ENCODE data around the gene HAO2.
"Not testable (repeated sequence)": the region's sequence is repeated elsewhere in the genome, so short reads cannot be mapped to it uniquely, and the experiment has no call there.

Gene HAO2

DNA sequence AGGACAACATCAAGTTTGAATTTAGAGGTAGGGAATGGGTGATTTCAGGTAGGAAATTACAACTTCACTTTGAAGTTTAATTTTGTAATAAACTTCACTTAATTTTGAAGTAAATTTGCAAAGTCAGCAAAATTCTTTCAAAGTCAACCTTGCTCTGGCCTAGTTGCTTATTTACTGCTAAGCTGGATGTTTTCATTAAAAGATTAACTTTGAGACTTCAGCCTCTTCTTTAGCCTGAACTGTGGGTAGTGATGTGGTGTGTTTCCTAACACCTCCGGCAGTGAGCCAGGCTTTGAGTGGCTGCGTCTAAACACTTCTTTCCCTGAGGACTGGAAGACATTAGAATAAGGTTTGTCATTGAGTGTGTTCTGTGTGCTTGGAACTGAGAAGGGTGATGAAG is at the start of gene HAO2:
Gene HAO2 (plus strand): TSS at position 232 of the 400 bp plus-strand sequence. CDS start 12,301 bp downstream, outside the sequence.
- no peak for DNase-seq (ENCODE audit: low read depth, low spot score)

DNA sequence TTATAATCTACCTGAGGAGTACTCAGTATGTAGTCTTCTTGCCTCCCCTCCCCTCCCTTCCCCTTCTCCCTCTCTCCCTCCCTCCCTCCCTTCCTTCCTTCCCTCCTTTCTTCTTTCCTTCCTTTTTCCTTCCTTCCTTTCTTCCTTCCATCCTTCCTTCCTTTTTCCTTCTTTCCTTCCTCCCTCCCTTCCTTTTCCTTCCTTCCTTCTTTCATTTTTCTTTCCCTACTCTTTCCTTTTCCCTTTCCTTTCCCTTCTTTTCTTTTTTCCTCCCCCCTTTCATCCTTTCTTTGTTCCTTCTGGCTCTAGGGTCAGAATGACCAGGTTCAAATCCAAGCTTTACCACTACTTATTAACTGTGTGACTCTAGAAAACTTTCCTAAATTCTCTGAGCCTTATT is 48.5 kb upstream of the HAO2 start:
- DNase-seq (ENCODE audit: low read depth, low spot score), result no peak

DNA sequence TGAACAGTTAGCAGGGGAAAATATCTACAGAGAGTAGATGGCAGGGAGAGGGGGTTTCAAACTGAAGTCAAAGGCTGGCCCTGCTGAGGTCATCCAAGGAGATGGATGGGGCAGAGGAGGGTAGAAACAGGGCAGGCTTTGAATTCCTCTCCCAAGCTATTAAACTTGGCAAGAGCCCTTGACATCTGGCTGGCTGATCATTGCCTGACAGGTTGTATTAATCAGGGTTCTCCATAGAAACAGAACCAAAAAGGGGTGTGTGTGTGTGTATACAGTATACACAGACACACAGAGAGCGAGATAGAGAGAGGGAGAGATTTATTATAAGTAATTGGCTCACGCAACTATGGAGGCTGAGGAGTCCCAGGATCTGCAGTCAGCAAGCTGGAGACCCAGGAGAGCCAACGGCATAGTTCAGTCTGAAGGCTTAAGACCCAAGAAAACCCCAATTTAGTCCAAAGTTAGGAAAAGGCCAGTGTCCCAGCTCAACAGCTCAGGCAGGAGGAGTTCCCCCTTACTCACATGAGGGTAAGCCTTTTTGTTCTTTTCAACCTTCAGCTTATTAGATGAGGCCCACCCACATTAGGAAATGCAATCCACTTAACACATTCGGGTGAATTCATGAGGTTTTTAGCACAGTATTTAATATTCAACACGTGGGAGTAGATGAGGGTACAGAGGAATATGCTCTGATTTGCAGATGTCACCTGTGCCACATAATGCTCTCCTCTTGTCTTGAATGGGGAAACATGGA is 46.7 kb upstream of the HAO2 start:
- no peak for DNase-seq (ENCODE audit: low read depth, low spot score)

DNA sequence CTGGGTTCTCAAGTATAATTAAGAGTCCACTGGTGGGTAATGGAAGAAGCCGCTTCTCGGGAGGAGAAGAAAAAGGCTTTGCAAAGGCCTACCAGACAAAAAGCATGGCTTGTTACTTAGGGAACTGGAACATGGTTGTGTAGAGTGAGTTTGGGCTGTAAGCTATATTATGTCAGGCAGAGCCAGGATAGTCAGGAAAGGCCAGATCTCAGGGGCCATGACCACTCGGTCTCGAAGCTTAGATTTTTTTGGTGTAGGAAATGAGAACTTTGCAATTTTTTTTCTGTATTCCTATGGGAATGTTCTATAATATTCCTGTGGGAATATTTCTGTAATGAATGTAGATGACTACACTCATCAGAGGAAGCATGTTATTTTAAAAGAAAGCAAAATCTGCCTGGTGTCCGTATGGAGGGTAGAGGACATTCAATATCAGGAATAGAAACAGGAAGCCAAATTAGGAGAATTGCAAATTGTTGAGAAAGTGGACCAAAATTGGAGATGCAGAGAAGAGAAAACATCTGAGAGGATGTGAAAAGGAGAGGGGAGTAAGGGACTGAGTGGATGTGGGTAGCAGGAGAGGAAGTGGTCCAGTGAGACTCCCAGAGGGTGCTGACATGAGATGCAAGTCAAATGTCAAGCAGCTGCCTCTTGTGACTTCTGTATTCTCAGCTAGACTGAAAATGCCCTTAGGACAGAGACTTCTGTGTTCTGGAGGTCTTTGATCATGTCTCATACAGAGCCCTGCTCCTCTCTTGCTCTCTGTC is 45.2 kb upstream of the HAO2 start:
- DNase-seq (ENCODE audit: low read depth, low spot score), result no peak

DNA sequence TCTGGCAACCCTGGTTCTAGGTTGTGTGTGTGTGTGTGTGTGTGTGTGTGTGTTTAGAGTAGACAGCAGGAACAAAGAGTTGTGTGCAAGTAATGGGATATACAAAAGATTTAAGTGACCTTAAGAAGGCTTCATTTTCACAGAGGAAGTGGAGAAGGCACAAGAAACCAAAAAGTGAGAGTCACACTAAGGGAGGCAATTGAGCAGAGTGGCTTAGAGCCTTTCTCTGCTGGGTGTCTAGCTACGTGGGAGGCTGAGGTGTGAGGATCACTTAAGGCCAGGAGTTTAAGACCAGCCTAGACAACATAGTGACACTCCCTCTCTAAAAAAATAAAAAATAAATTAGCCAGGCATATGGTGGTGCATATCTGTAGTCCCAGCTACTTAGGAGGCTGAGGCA is 44.4 kb upstream of the HAO2 start:
- no peak for DNase-seq (ENCODE audit: low read depth, low spot score)

DNA sequence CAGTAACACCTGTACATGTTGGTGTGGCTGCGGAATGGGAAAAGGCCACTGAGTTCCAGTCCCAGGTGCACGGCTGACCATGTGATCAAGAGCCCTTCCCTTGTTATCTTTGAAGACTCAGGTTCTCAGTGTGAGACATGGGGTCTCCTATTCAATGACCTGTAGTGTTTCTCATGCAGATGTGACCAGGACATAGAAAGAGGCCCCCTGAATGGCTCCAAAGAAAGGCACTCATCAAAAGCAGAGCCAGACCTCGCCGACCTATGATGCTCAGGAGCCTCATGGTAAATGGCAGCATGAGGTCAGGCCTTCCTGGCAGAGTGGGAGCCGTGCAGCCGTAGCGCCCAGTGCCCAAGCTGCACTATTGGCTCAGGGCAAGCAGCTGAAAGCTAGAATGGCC is 42.3 kb upstream of the HAO2 start:
- DNase-seq (ENCODE audit: low read depth, low spot score), result no peak

DNA sequence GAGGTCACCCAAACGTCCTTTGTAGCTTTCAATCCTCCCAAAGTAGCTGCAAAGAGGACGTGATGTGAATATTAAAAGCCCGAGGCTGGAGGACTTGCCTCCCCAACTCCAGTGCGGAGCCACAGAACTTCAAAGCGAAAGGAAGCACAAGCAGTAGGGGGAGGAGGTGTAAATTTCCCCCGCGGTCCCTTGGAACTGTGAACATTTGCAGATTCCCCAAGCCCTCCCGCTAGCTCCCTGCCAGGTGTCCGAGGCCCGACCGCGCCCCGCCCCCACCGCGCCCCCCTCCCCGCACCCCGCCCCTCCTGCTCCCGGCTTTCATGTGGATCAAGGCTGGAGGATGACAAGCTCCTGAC is 41.5 kb upstream of the HAO2 start:
- DNase-seq (ENCODE audit: low read depth, low spot score), result no peak

DNA sequence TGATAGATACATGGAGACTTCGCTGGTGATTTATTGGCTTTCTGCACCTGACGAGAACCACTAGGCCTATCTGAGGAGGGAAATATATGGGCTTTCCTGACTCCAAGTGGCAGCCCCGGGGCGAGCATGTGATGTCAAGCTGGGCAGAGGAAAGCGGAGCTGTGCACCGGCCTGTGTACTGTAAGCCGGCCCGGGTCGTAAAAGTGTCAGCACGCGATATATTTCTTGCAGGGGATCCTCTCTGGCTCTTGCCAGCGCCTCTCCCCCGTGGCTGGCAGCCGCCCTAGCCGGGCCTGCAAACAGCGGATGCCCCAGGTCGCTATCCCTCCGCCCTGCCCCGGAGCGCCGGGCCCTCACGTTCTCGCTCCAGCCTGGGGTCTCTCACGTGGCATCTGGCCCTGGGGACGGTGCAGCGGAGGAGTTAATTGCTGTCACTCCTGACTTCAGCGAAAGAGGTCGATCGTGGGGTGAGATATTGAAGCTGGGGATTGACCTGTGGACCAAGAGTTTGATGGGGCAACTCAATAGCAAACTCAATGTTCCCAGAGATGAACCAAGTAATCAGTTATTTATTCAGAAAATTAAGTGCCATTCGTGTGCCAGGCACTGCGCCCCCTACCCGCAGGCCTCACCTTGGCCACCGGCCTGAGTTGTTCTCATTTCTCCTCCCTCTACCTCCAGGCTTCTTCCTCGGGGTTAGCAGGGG is 41.0 kb upstream of the HAO2 start:
- no peak for DNase-seq (ENCODE audit: low read depth, low spot score)

DNA sequence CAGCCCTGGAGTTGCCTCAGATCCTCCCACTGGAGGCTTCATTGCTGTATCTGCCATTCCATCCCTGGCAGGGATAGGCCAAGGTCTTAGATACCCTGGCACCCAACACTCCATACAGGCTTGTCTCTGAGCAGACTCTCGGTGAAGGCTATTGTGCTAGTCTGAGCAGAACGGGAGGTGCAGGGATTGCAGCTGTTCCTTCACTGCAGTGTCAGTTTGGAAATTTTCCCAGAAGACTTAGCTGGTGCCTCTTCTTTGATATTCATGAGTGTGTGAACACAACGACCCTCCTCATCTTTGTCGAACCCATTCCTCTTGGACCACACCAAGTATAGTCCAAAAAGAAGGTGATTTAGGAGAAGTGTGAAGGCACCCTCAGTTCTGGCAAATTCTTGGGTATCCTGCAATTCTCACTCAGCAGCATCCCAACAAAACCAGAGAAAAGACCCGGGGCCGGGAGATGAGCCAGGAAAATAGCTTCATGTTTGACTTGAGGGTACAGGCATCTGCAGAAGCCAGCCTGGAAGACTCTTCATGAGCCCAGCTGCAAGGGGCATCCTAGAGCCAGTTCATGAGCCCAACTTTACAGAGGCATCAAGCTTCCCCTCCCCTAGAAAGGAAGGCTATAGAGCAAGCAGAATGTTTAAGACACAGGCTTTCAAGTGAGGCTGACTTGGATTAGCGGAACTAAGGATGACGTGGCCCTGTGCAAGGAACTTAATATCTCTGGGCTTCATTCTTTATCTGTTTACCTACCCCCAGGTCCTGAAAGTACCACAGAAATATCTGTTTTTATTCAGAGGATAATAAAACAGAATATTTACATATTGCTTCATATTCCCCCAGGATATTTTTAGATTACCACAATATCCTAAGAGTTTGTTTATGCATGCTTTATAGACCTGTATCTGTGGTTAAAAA is 38.8 kb upstream of the HAO2 start:
- no peak for DNase-seq (ENCODE audit: low read depth, low spot score)

DNA sequence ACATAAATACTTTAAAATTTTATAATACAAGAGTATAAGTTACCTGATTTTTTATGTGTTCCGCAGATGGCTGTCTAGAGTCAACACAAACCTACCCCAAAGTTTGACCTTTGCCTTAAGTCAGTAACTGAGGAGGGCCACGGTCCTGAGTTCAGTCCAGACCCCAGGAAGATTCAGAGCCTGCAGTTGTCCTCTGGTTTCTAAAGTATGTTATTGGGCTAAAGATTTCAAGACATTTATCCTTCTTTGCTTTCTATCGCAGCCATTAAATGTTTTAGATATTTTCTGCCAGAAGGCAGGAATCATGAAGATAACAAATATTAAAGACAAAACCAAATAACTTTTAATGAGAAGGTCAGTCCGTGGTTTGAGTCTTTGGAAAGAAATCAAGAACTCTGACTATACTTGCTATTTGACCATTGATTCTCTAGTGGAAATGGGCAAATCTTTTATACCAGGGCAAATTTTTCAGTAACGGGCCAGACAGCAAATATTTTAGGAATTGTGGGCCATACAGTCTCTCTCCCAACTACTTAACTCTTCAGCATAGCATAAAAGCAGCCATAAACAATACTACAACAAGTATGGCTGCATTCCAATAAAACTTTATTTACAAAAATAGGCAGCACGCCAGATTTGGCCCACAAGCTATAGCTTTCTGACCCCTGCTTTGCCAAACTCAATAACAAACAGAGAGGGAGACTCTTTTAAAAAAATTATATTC is 38.0 kb upstream of the HAO2 start:
- no peak for DNase-seq (ENCODE audit: low read depth, low spot score)

DNA sequence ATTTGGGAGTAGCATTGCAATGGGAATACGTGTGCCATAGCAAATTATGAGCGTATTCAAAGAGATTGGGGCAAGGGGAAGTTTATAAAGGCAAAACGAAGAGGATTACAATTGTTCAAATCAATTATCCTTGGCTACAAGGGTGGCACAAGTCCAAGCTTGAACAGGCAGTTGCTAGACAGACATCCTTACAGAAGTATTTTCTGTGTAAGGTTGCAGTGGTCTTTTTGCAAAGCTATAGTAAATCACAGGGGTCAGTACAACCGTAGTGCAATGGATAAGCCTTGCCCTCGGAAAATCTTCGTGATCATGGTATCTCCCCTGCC is 37.4 kb upstream of the HAO2 start:
- DNase-seq (ENCODE audit: low read depth, low spot score), result no peak

DNA sequence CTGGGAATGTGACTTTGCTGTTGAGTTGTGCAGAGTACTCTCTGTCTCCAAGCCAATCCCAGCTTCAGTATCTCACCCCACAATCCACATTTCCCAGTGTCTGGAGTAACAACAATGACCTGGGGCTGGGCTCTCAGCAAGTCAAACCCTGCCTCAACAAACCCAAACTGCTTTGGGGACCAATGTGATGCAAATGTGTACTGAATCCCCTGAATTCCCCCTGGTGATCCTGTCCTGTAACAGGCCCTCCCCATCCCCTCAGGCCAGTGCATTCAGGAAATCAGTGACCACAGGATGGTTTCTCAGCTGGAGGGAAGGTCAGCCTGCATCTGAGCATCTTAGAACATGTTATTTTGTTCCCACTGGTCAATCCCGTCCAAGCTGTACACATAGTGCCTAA is 36.7 kb upstream of the HAO2 start:
- DNase-seq (ENCODE audit: low read depth, low spot score), result peak; percentile 78

DNA sequence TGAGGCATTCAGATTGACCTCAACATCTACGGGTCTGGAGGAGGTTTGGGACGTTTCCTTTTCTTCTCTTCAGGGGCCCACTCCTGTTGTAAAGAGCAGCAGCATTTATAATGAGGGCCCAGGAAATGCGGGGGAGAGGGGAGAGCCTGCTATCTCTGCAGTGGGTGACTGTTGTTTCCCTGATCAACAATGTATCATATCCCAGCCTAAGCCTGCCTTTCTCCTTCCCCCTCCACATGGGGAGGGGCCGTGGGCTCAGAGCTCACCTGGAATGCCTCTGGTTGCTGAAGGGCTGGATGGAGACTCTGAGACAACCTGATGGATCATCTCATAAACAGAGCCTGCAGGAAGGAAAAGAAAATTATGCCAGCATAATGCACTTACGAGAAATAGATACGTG is 36.0 kb upstream of the HAO2 start:
- DNase-seq (ENCODE audit: low read depth, low spot score), result no peak

DNA sequence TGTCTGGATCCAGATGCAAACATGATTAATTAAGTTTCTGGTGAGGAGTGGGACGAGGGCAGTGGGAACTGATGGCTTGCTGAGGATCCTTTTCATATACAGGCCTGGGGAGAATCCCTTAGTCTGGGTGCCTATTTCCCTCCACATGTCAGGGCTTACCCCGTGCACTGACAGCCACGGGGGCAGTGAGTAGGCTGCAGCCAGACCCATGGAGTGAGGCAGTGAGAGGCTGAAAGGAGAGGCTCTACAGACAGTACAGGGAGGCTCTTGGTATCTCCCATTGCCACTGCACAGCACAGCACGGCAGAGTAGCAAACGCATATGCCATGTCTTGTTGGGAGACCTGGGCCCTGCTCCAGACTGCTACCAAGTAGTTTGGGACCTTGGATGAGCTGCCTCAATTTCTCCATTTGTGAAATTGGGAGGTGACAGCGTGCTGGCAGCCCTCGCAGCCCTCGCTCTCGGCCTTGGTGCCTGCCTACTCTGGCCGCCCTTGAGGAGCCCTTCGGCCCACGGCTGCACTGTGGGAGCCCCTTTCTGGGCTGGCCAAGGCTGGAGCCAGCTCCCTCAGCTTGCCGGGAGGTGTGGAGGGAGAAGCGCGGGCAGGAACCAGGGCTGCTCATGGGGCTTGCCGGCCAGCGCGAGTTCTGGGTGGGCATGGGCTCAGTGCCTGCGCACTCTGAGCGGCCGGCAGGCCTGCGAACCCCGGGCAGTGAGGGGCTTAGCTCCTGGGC is 35.3 kb upstream of the HAO2 start:
- DNase-seq (ENCODE audit: low read depth, low spot score), result no peak

DNA sequence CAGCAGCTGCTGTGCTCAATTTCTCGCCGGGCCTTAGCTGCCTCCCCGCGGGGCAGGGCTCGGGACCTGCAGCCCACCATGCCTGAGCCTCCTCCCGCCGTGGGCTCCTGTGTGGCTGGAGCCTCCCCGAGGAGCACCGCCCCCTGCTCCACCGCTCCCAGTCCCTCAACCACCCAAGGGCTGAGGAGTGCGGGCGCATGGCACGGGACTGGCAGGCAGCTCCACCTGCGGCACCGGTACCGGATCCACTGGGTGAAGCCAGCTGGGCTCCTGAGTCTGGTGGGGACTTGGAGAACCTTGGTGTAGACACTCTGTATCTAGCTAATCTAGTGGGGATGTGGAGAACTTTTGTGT is 34.7 kb upstream of the HAO2 start:
- not testable (repeated sequence) for DNase-seq (ENCODE audit: low read depth, low spot score)

DNA sequence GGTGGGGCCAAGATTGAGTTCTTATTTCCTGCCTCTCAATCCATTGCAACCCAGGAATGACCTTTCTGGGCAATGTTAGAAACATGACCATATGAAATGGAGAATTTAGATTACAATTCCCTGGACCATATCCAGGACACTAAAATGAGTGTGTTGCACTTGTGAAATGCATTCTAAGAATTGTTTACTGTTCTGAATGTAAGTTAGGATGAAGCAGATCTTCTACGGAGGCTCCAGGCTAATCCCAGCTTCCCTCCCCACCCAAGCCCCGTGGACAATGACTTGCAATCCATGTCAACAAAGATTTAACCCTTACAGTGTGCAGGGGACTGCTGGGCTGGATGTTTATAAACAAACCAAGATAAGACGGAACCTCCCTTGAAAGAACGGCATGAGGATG is 31.7 kb upstream of the HAO2 start:
- no peak for DNase-seq (ENCODE audit: low read depth, low spot score)

DNA sequence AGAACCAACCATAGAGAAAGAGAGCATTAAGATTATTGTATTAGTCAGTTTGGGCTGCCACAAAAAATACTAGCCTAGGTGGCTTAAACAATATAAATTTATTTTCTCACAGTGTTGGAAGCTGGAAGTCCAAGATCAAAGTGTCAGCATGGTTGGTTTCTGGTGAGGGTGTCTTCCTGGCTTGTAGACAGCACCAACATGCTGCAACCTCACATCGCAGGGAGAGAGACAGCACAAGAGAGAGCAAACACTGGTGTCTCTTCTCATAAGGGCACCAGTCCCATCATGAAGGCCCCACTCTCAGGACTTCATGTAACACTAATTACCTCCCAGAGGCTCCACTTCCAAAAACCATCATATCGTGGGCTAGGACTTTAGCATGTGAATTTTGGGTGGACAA is 30.6 kb upstream of the HAO2 start:
- DNase-seq (ENCODE audit: low read depth, low spot score), result no peak

DNA sequence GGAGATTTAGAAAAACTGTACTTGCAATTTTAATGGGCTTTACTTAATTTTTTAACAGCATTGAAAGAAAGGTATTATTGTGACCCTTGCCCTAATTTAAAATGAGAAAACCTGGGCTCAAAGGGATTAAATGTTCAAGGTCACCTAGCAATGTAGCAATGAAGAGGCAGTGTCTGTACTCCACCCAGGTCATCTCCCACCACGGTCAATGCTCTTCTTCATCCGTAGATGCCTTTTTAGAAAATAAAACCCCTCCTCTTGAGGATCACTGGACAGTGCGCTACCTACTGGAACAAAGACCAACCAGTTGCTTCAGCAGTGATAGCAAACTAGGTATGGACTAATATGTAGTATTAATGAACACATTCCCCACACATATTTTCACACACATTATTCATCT is 29.8 kb upstream of the HAO2 start:
- DNase-seq (ENCODE audit: low read depth, low spot score), result no peak

DNA sequence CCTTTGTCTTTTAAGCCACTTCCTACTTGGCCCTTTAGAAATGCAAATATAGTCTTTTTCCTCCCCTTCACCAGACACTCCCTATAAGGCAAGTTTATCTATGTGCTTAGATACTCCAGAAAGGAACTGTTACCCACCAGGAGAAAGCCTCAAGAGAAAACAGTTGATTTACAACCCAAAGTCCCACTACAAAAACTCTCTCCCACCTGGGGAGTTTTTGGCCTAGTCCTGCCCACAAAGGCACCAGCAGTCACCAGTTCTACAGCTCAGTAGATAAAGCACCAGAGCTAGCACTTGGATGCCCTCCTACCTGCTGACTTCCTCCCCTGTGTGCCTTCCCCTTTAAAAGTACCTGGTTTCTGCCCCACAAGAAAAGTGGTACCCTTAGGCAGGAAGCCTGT is 27.7 kb upstream of the HAO2 start:
- peak; percentile 96 for DNase-seq (ENCODE audit: low read depth, low spot score)

DNA sequence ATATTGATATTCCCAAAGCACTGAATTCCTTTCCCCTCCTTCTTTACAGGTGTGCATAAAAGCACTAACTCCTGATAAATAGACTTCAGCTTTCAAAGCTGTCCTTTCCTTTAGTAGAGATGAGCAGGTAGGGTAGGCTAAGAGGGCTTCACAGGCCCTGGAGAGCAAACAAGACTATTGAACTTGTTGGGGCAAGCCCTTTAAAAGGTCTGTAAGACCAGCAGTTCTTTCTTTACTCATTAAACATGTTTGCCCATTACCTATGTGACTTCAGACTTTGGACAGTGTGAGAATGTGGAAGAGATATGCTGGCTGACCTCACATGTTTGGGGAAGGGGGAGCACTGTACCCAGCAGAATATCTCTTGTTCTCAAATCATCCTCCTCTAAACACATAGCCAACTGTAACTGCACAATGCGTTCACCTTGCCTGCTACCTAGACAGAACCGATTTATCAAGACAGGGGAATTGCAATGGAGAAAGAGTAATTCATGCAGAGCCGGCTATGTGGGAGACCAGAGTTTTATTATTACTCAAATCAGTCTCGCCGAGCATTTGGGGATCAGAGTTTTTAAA is 27.1 kb upstream of the HAO2 start:
- DNase-seq (ENCODE audit: low read depth, low spot score), result no peak
